Stimulated activated CD8-positive, alpha-beta memory T cell treated with anti-CD3 and anti-CD28 coated beads, Interleukin-7, amount 100 ng/mL, for 48 hours (primary cell): Measurements from ENCODE around the gene SETDB1.
"Not testable (repeated sequence)": the region's sequence is repeated elsewhere in the genome, so short reads cannot be mapped to it uniquely, and the experiment has no call there.

Experiments
- DNase-seq, 2 donors: peaks; one replicate each; pipeline ENCODE4 v3.0.0-alpha.2; 2020; ENCODE audit warnings: low read depth in 1 of 2; ENCODE audit errors: extremely low read depth in 1 of 2

SETDB1 gene

DNA sequence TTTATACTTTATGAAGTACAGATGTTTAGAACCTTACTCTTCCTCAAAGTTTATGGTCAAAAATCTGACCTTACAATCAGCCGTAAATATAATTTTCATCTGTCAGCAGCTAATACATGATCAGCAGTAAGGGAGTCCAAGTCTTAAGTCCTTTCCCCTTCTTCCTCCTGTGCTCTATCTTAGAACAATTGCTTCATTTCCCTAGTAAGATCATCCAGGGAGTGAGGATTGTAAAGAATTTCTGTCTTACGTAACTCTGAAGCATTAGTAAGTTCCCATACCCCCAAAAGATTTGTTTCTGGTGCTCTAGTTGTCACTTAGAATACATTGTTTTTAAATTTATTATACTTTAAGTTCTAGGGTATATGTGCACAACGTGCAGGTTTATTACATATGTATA lies 2.1 kb downstream of the SETDB1 start:
- no peak for DNase-seq

DNA sequence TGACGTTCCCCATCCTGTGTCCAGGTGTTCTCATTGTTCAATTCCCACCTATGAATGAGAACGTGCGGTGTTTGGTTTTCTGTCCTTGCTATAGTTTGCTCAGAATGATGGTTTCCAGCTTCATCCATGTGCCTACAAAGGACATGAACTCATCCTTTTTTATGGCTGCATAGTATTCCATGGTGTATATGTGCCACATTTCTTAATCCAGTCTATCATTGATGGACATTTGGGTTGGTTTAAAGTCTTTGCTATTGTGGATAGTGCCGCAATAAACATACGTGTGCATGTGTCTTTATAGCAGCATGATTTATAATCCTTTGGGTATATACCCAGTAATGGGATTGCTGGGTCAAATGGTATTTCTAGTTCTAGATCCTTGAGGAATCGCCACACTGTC lies 2.6 kb downstream of the SETDB1 start:
- not testable (repeated sequence) for DNase-seq

DNA sequence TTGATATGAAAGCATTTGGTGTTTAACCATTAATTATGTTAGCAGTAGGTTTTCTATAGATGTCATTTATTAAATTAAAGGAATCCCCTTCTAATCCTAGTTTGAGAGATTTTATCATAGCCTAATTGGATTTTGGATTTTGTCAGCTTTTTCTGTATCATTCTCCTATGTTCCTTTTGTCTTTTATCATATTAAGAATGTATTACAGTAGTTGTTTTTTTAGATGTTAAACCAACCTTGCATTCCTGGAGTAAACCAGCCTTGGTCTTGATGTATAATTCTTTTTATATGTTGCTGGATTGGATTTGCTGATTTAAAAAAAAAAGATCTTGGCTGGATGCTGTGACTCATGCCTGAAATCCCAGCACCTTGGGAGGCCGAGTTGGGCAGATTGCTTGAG lies 5.6 kb downstream of the SETDB1 start:
- no peak for DNase-seq

DNA sequence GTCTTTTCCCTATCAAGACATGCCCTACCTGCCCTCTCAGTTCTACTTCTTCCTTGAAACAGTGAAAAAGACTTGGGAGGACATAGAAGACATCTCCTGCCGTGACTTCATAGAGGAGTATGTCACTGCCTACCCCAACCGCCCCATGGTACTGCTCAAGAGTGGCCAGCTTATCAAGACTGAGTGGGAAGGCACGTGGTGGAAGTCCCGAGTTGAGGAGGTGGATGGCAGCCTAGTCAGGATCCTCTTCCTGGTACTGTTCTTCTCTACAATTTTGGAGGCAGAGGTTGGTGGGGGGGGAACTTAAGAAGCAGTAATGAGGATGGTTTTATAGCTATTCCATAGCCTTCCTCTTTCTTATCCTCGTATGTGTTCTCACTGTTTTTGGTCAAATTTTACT lies 18.7 kb downstream of the SETDB1 start:
- no peak for DNase-seq

DNA sequence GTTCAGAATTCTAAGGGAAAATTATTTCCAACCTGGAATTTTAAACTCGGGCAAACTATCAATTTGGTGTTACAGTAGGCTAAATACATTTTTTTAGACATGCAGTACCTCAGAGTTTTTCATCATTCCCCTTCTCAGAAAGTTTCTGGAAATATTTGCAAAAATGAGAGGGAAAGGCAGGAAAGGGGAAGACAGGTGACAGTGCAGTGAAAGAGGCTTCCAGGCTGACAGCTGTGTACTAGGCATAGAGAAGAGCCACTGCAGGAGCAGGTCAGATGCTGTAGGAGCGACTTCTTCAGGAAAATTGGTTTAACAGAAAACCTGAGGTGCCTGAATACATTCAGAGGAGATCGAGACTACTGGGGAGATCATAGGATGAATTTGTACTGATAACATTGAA lies 28.5 kb downstream of the SETDB1 start:
- no peak for DNase-seq

DNA sequence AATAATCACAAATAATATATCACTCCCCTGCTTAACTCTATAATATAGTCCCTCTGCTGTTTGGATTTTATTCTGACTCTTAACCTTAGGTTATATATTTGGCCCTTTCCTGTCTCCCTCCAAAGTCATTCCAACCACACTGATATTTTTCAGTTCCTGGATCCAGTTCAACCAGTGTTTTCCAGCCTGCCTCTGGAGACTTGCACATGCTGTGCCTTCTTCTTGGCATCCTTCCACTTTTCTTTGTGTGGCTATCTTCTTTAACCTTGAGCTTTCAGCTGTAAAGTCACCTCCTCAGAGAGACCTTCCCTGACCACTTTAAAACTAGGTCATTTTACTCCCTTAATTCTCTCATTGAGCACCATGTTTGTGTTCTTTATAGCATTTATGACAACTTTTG lies 29.1 kb downstream of the SETDB1 start:
- no peak for DNase-seq

DNA sequence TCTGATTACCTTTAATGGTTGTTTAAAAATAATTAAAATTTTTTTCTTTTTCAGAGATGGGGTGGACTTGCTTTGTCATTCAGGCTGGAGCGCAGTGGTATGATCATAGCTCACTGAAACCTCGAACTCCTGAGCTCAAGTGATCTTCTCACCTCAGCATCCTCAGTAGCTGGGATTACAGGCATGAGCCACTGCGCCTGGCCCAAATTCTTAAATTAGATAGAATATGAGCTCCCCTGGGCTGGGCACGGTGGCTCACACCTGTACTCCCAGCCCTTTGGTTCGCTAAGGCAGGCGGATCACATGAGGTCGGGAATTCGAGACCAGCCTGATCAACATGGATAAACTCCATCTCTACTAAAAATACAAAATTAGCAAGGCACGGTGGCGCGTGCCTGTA lies 31.5 kb downstream of the SETDB1 start:
- DNase-seq = no peak

DNA sequence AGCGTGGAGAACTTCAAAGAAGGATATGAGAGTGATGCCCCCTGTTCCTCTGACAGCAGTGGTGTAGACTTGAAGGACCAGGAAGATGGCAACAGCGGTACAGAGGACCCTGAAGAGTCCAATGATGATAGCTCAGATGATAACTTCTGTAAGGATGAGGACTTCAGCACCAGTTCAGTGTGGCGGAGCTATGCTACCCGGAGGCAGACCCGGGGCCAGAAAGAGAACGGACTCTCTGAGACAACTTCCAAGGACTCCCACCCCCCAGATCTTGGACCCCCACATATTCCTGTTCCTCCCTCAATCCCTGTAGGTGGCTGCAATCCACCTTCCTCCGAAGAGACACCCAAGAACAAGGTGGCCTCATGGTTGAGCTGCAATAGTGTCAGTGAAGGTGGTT lies 34.5 kb downstream of the SETDB1 start:
- no peak for DNase-seq

DNA sequence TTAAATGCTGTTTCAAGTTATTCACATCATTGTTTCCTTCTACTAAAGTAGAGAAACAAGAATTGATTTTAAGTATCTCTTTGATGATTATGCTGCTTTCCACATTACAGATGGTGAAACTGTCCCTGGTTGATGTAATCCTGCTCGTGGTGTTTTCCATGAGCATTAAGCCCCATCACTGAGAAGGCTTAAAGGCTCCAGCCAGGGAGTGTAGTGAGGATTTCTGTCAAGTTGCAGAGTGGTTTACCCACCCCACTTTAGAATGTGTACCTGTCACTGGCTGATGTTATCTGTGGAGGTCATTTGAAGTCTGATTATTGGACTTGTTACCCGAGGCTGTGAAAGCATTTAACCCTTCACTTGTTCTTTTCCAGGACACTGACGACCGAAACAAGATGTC lies 35.6 kb downstream of the SETDB1 start:
- no peak for DNase-seq

DNA sequence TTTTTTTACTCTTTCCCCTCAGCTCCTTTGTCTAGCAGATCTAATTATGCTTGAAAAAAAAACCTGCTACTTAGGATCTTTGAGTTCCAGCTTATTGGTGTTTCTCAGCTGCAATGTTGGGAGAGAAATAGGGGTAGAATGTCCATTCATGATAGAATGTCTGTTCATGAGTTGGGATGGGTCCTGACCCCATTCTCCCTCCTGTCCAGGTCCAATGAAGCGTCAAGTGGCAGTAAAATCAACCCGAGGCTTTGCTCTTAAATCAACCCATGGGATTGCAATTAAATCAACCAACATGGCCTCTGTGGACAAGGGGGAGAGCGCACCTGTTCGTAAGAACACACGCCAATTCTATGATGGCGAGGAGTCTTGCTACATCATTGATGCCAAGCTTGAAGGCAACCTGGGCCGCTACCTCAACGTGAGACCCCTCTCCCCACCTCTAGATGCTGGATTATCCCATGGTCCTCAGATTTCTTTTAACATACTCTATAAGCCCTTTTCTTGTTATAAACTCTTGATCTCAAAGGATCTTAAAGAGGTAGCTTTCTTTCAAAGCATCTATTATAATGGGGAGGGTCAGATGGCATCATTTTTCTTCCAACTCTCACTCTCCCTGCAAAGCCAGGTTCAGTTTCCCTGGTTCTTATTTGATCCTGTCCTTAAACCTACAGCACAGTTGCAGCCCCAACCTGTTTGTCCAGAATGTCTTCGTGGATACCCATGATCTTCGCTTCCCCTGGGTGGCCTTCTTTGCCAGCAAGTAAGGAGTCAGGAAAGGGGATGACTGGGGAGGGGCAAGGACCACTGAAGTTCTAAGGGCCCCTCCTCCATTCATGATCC lies 37.4 kb downstream of the SETDB1 start:
- no peak for DNase-seq

DNA sequence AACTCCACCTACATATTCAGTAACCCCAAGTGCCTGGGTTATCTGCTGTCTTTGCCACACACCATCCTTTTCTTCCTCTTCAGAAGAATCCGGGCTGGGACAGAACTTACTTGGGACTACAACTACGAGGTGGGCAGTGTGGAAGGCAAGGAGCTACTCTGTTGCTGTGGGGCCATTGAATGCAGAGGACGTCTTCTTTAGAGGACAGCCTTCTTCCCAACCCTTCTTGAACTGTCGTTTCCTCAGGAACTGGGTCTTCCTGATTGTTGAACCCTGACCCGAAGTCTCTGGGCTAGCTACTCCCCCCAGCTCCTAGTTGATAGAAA lies 38.0 kb downstream of the SETDB1 start:
- DNase-seq = no peak

DNA sequence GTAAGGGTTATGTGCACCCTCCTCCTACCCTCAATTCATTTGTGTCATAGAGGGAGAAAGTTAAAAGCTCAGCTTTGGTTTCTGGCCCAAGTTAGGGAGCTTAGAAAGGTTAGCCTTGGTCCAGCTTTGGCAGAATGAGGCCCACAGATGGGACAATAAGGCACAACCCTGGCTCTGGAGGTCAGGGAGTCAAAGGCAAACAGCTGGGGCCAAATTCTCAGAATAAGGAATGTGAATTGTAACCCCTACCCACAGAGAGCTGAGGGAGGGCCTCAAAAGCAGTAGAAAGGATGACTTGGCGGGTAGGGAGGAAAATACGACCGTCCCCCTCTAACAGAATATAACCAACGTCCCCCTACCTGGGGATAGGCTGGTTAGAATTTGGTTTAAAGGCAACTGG lies 39.4 kb downstream of the SETDB1 start:
- DNase-seq = no peak

DNA sequence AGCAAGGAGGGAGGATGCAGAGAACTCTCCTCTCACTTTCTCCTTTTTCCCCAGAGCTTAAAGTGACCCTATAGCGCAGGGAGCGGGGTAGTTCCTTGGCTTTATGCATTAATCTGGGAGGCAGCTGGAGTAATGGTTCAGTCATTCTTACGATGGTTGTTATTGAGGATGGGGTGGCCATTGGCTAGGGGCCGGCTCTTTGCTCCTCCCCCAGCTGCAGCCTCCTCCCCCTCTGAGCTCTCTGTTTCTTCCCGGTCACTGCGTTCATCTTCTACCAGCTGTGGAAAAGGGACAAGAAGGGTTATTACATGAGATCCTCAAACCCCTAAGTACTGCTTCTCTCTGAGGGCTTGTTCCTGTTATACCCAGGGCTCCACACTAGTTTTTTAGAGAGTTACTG lies 39.8 kb downstream of the SETDB1 start:
- DNase-seq = no peak

DNA sequence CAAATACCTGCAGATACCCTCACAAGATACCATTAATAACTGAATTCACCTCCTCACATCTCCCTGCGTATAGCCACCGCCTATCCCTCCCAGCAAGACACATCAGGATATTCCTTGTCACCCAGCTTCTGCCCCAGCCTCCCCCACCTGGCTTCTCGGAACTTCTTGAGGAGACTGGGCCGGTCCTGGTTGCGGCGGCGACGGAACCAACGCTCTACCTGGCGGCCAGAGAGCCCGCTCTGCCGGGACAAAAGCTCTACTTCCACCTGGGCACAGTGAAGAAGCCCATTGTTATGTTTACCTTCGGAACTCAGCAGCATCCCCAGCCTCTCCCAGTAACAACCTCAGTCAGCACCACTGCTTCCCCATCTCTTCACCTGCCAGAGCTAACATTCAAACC lies 41.8 kb downstream of the SETDB1 start:
- DNase-seq = no peak

DNA sequence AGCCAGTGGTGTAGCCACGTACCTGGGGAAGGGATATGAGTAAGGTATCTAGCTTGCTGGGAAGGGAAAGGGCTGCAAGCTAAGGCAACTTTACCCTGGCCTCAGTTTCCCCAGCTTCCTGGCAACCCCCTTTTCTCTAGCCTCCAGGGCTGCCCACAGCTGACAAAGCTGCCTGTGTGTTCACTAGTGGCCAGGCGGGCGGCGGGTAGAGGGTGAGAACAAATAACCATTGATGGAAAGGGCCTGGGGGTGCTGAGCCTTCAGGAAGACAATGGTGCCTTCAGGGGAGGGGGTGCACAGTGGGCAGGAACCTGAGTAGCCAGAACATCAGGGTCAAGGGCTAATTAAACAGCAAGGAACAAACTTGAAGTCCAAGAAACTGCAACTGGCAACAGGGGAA lies 42.3 kb downstream of the SETDB1 start:
- DNase-seq = no peak

DNA sequence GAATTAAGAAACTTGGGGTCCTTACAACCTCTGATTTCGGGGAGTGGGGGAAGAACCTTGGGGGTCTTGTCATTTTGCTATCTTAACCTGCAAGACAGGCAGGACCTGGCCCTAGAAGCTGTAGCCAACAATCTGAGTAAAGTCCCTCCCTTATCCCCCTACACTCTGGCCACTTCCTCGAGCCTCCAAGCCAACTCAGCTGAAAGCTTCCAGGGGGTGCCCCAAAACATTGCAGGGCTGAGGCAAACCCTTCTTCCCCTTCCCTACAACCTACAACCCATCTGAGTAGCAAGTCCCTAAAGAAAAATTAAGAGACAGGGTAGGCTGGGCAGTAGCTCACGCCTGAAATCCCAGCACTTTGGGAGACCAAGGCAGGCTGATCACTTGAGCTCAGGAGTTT lies 43.5 kb downstream of the SETDB1 start:
- DNase-seq = no peak

DNA sequence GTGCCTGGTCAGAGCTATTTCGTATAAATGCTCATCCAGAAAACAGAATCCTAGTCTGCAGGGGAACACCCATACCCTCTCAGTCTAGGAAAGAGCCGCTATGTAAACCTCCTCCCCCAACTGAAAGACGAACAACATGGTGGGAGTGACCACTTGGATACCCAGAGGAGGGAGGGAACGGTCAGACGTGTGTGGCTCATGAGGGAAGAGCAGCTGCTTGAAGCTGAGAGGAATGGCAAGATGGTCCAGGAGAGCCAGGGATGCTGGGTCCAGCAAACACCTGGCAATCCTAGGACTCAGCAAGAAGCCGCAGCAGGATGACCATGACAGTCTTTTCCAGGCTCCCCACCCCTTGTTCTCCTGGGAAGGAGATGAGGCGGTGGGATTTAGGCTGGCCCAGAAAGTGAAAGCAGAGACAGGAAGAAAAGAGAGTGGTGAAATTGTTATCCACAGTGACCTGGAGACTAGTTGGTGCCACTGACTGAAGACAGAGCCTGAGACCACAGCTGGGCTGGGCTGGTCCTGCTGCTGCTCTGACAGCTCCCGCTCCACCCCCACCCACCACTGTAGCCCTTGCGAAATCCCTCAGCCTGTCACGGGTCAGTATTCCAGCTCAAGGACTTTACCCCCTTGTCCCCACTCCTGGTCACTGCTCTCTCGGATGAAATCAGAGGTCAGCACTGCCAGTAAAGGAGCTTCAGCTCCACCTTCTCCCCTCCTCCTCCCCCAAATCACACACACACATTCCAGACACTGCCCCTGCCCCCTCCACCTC lies 44.8 kb downstream of the SETDB1 start:
- DNase-seq = no peak

DNA sequence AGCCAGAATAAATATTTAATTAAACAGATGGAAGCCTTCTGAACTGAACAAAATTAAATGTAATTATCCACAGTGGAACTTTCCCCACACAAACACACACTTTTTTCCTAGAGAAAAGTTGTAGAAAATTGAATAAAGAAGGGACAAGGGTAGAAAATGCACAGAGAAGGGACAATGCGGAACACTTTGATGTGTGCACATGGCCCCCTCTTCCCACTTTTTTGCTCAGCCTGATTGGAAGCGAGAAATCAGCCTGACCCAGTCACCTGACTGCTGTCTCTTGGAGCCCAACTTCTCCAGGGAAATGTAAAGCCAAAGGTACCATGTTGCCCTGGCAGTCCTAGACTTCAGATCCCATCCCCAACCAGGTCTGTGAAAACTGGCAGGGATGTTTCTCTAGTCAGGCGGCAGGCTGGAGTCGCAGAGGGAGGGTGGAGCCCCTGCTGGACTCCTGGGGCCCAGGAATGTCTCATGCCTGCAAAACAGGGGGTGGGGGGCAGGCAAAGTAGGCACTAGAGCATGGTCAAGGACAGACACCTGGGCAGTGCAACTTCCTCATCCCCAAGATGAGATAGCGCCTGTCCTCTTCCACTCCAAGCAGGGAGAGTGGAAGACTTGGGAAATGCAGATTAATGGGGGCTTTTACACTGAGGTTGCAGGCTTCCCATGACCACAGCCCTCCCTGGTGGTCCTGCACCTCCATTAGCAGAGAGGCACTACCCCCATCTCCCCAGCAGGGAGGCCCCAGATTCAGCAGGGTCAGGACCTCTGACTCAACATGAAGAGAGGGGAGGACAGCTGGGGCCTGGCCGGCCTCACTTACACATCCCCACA lies 45.6 kb downstream of the SETDB1 start:
- no peak for DNase-seq

DNA sequence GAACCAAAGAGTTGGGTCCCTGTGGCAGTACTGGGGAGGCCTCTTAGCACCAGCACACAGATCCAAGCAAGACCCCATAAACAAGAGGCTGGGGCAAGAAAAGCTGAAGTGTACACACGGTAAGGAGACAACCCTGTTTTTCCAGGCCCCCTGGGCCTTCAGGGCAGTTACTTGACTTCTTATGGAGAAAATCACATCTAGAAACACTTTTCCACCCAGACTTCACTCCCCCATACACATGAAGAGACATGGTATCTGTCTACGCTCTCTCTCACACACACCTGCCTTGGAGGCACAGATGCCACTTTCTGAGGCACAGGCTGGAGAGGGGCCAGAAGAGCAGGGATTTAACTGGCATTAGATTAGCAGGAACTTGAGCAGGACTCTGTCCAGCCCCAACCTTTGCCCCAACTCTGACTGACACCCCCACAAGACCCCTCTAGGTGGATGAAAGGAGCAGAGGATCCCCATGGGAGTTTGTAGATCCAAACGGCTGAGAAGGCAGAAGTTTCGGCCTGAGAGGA lies 46.3 kb downstream of the SETDB1 start:
- no peak for DNase-seq

DNA sequence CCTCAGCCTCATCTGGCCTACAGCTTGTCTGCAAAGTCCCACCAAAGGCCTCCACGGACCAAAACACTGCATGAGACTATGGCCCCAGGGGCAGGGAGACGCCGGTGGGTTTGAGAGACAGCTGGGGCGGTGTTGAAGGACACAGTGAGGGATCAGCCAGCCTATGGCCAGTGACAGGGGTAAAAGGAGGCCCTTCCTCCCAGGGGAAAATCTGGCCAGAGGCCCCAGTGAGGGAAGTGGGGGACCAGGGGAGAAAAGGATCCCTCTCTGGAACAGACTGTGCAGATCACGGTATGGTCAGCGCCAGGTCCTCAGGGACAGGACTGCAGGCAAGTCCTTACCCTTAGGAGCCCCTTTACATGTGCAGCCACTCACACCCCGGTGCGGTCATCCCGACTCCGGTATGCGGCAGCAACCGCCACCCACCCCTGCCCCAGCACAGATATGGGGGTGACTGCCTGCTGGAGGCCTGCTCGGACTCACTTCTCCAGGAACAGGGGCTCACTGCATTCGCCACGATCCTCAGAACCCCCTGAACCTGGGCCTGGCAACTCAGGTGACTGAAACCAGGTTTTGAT lies 47.2 kb downstream of the SETDB1 start:
- DNase-seq = peak in 1 of 2 donors; percentile 32
